HUES6 (cell line): Measurements from ENCODE around the gene ITPKB.
A peak's percentile ranks its signal among the peaks of the same experiment; 100 is the strongest.
"Not testable (repeated sequence)": the region's sequence is repeated elsewhere in the genome, so short reads cannot be mapped to it uniquely, and the experiment has no call there.

Experiments
- H3K27ac ChIP-seq: 2 replicates; pipeline ENCODE4 v1.7.0; 2013; ENCODE audit warnings: low read depth, mild to moderate bottlenecking, low read length, inconsistent platforms
- H3K27me3 ChIP-seq: 2 replicates; pipeline ENCODE4 v1.6.1; 2013; ENCODE audit warnings: low read length; ENCODE audit not compliant: control insufficient read depth, insufficient read depth
- H3K36me3 ChIP-seq: 2 replicates; pipeline ENCODE4 v1.6.1; 2013; ENCODE audit warnings: low read length; ENCODE audit not compliant: control insufficient read depth, insufficient read depth
- H3K4me1 ChIP-seq: 2 replicates; pipeline ENCODE4 v1.6.1; 2013; ENCODE audit warnings: low read length; ENCODE audit not compliant: control insufficient read depth, insufficient read depth
- H3K4me3 ChIP-seq: 2 replicates; pipeline ENCODE4 v1.5.1; 2013; ENCODE audit warnings: low read depth, low read length
- H3K9ac ChIP-seq: one replicate; pipeline ENCODE4 v1.6.1; 2013; ENCODE audit warnings: mild to moderate bottlenecking, low read length
- H3K9me3 ChIP-seq: 2 replicates; pipeline ENCODE4 v1.6.1; 2013; ENCODE audit warnings: low read depth, low read length; ENCODE audit not compliant: control insufficient read depth, insufficient read depth

The ITPKB gene

GRCh38 chr1:226730071-226730470 is 9.0 kb downstream of the ITPKB start:
- H3K27ac ChIP-seq: no peak overlapping the region
- no peak overlapping the region for H3K4me3 ChIP-seq
- H3K4me1 ChIP-seq: peaks cover 40% of the 10 kb centered on the region
- no peaks in the 10 kb centered on the region for H3K9me3 ChIP-seq
- no peaks in the 10 kb centered on the region for H3K36me3 ChIP-seq
- H3K27me3 ChIP-seq: peaks cover 8% of the 10 kb centered on the region; the same call in 1 of the 2 replicates
- H3K9ac ChIP-seq: no peak overlapping the region

GRCh38 chr1:226728448-226728847 is 10.6 kb downstream of the ITPKB start:
- no peak overlapping the region for H3K27ac ChIP-seq
- no peaks in the 10 kb centered on the region for H3K27me3 ChIP-seq
- no peak overlapping the region for H3K9ac ChIP-seq
- H3K36me3 ChIP-seq: no peaks in the 10 kb centered on the region
- no peak overlapping the region for H3K4me3 ChIP-seq
- H3K4me1 ChIP-seq: peaks cover 56% of the 10 kb centered on the region
- no peaks in the 10 kb centered on the region for H3K9me3 ChIP-seq

GRCh38 chr1:226725897-226726267 is 13.2 kb downstream of the ITPKB start:
- no peaks in the 10 kb centered on the region for H3K9me3 ChIP-seq
- H3K9ac ChIP-seq: no peak overlapping the region
- H3K27ac ChIP-seq: no peak overlapping the region
- H3K4me1 ChIP-seq: peaks cover 58% of the 10 kb centered on the region
- no peaks in the 10 kb centered on the region for H3K27me3 ChIP-seq
- no peak overlapping the region for H3K4me3 ChIP-seq
- H3K36me3 ChIP-seq: no peaks in the 10 kb centered on the region

GRCh38 chr1:226723657-226724532 is 15.2 kb downstream of the ITPKB start:
- H3K4me3 ChIP-seq: peak overlapping the region; percentile 35
- H3K27ac ChIP-seq: no peak overlapping the region; the same call in 1 of the 2 replicates
- no peaks in the 10 kb centered on the region for H3K27me3 ChIP-seq
- no peaks in the 10 kb centered on the region for H3K9me3 ChIP-seq
- no peaks in the 10 kb centered on the region for H3K36me3 ChIP-seq
- peaks cover 48% of the 10 kb centered on the region for H3K4me1 ChIP-seq
- H3K9ac ChIP-seq: no peak overlapping the region

- peak overlapping the region; percentile 35; the same call in 1 of the 2 replicates for H3K4me3 ChIP-seq
- no peaks in the 10 kb centered on the region for H3K9me3 ChIP-seq
- H3K4me1 ChIP-seq: peaks cover 41% of the 10 kb centered on the region
- no peaks in the 10 kb centered on the region for H3K27me3 ChIP-seq
- H3K9ac ChIP-seq: no peak overlapping the region
- H3K36me3 ChIP-seq: no peaks in the 10 kb centered on the region
- no peak overlapping the region for H3K27ac ChIP-seq
Observed at GRCh38 chr1:226722901-226723656, 16.0 kb downstream of the ITPKB start.

- Histone ChIP-seq H3K27me3 (no peaks in the 10 kb centered on the region), H3K4me3 (no peak overlapping the region), H3K9ac (no peak overlapping the region), H3K36me3 (no peaks in the 10 kb centered on the region), H3K9me3 (no peaks in the 10 kb centered on the region), H3K27ac (no peak overlapping the region), H3K4me1 (peaks cover 34% of the 10 kb centered on the region)
Observed at GRCh38 chr1:226722240-226722900, 16.7 kb downstream of the ITPKB start.

GRCh38 chr1:226720574-226720973 is 18.5 kb downstream of the ITPKB start:
- not testable (repeated sequence) for H3K36me3 ChIP-seq, H3K9ac ChIP-seq, H3K4me3 ChIP-seq, H3K27ac ChIP-seq, H3K9me3 ChIP-seq, H3K27me3 ChIP-seq
- H3K4me1 ChIP-seq: peaks cover 33% of the 10 kb centered on the region

GRCh38 chr1:226719596-226720387 is 19.3 kb downstream of the ITPKB start:
- peaks cover 28% of the 10 kb centered on the region for H3K4me1 ChIP-seq
- H3K9ac ChIP-seq: no peak overlapping the region
- H3K27ac ChIP-seq: no peak overlapping the region

GRCh38 chr1:226717256-226717909 is 21.7 kb downstream of the ITPKB start:
- Histone ChIP-seq H3K4me3 (no peak overlapping the region), H3K4me1 (peaks cover 10% of the 10 kb centered on the region; the same call in 1 of the 2 replicates), H3K36me3 (no peaks in the 10 kb centered on the region), H3K27ac (no peak overlapping the region), H3K9me3 (peaks cover 9% of the 10 kb centered on the region), H3K27me3 (no peaks in the 10 kb centered on the region), H3K9ac (no peak overlapping the region)

More at GRCh38 chr1:226719596-226720387, 19.3 kb downstream of the ITPKB start:
- Histone ChIP-seq H3K4me3 (no peak overlapping the region), H3K9me3 (no peaks in the 10 kb centered on the region), H3K27me3 (no peaks in the 10 kb centered on the region), H3K36me3 (no peaks in the 10 kb centered on the region)

- H3K4me3 ChIP-seq: no peak overlapping the region
- no peak overlapping the region for H3K9ac ChIP-seq
- no peak overlapping the region for H3K27ac ChIP-seq
Observed at GRCh38 chr1:226716577-226716976, 22.5 kb downstream of the ITPKB start.

More at GRCh38 chr1:226716577-226716976, 22.5 kb downstream of the ITPKB start:
- H3K9me3 ChIP-seq: peaks cover 9% of the 10 kb centered on the region
- H3K4me1 ChIP-seq: 0 out of 2 replicates have a peak, but pooled peaks cover 9% of the 10 kb centered on the region
- no peaks in the 10 kb centered on the region for H3K36me3 ChIP-seq
- no peaks in the 10 kb centered on the region for H3K27me3 ChIP-seq
